Measurements from ENCODE around the gene LARGE1.

LARGE1 gene

GRCh38 chr22:33894036-33894435 lies 26.2 kb downstream of the LARGE1 start:
- TF ChIP-seq FOXP2 (optimal IDR thresholded peaks at IDR 0.05; ENCODE audit: borderline replicate concordance, extremely low read depth, extremely low read length, insufficient read depth) (no peak), TAF1 (IDR thresholded peaks at IDR 0.05; ENCODE audit: borderline replicate concordance, insufficient read depth, low read length) (no peak), REST (IDR thresholded peaks at IDR 0.05; ENCODE audit: insufficient read depth in 1 of 2, low read depth in 2 of 2, low read length in 2 of 2) (no peak), SIN3A (IDR thresholded peaks at IDR 0.05; ENCODE audit: borderline replicate concordance, insufficient read depth, low read length) (no peak), POLR2AphosphoS5 (IDR thresholded peaks at IDR 0.05; ENCODE audit: low read depth, low read length) (no peak)

GRCh38 chr22:33893512-33893911 lies 26.8 kb downstream of the LARGE1 start:
- TF ChIP-seq TAF1 (IDR thresholded peaks at IDR 0.05; ENCODE audit: borderline replicate concordance, insufficient read depth, low read length): no peak
- TF ChIP-seq POLR2AphosphoS5 (IDR thresholded peaks at IDR 0.05; ENCODE audit: low read depth, low read length): no peak
- no peak for TF ChIP-seq FOXP2 (optimal IDR thresholded peaks at IDR 0.05; ENCODE audit: borderline replicate concordance, extremely low read depth, extremely low read length, insufficient read depth)
- no peak for TF ChIP-seq SIN3A (IDR thresholded peaks at IDR 0.05; ENCODE audit: borderline replicate concordance, insufficient read depth, low read length)
- no peak for TF ChIP-seq REST (IDR thresholded peaks at IDR 0.05; ENCODE audit: insufficient read depth in 1 of 2, low read depth in 2 of 2, low read length in 2 of 2)

- TF ChIP-seq SIN3A (IDR thresholded peaks at IDR 0.05; ENCODE audit: borderline replicate concordance, insufficient read depth, low read length) (no peak), TAF1 (IDR thresholded peaks at IDR 0.05; ENCODE audit: borderline replicate concordance, insufficient read depth, low read length) (no peak), POLR2AphosphoS5 (IDR thresholded peaks at IDR 0.05; ENCODE audit: low read depth, low read length) (no peak), FOXP2 (optimal IDR thresholded peaks at IDR 0.05; ENCODE audit: borderline replicate concordance, extremely low read depth, extremely low read length, insufficient read depth) (no peak), REST (IDR thresholded peaks at IDR 0.05; ENCODE audit: insufficient read depth in 1 of 2, low read depth in 2 of 2, low read length in 2 of 2) (no peak)
Measured at GRCh38 chr22:33891992-33892391, 28.3 kb downstream of the LARGE1 start.

GRCh38 chr22:33891455-33891854 lies 28.8 kb downstream of the LARGE1 start:
- no peak for TF ChIP-seq SIN3A (IDR thresholded peaks at IDR 0.05; ENCODE audit: borderline replicate concordance, insufficient read depth, low read length)
- no peak for TF ChIP-seq POLR2AphosphoS5 (IDR thresholded peaks at IDR 0.05; ENCODE audit: low read depth, low read length)
- no peak for TF ChIP-seq TAF1 (IDR thresholded peaks at IDR 0.05; ENCODE audit: borderline replicate concordance, insufficient read depth, low read length)
- TF ChIP-seq FOXP2 (optimal IDR thresholded peaks at IDR 0.05; ENCODE audit: borderline replicate concordance, extremely low read depth, extremely low read length, insufficient read depth): no peak

- TF ChIP-seq SIN3A (IDR thresholded peaks at IDR 0.05; ENCODE audit: borderline replicate concordance, insufficient read depth, low read length) (no peak), REST (IDR thresholded peaks at IDR 0.05; ENCODE audit: insufficient read depth in 1 of 2, low read depth in 2 of 2, low read length in 2 of 2) (no peak)
Measured at GRCh38 chr22:33889748-33890147, 30.5 kb downstream of the LARGE1 start.
